HEK293 (cell line): ENCODE measurements around the gene SHROOM3.

Source experiments
- OSR2 ChIP-seq: fragments of 450-650 bp; formaldehyde crosslinking; IDR thresholded peaks from 2 replicates; pipeline ENCODE4 v1.5.1; 2016; ENCODE audit warnings: missing biosample characterization, missing genetic modification characterization
- YY1 ChIP-seq: fragments of 450-650 bp; formaldehyde crosslinking; IDR thresholded peaks from 2 replicates; pipeline ENCODE4 v1.5.1; 2018; ENCODE audit warnings: missing biosample characterization, missing genetic modification characterization
- ZBTB1 ChIP-seq: fragments of 450-650 bp; formaldehyde crosslinking; IDR thresholded peaks from 2 replicates; pipeline ENCODE4 v1.5.1; 2016; ENCODE audit warnings: missing biosample characterization, missing genetic modification characterization
- ZNF140 ChIP-seq: fragments of 450-650 bp; formaldehyde crosslinking; IDR thresholded peaks from 2 replicates; pipeline ENCODE4 v1.5.1; 2016; ENCODE audit warnings: missing biosample characterization, missing genetic modification characterization
- ZNF701 ChIP-seq: fragments of 450-650 bp; formaldehyde crosslinking; IDR thresholded peaks from 2 replicates; pipeline ENCODE4 v1.5.1; 2016; ENCODE audit warnings: missing biosample characterization, missing genetic modification characterization
- TF ChIP-seq, protein P1 (sequence below): fragments of 450-650 bp; formaldehyde crosslinking; IDR thresholded peaks from 2 replicates; pipeline ENCODE4 v1.5.1; 2016; ENCODE audit warnings: missing biosample characterization, missing genetic modification characterization, low read depth
- TF ChIP-seq, protein P2 (sequence below): fragments of 450-650 bp; formaldehyde crosslinking; conservative IDR thresholded peaks from 2 replicates; pipeline ENCODE4 v1.5.1; 2016; ENCODE audit warnings: low read depth, missing biosample characterization, missing genetic modification characterization
- TF ChIP-seq, protein P3 (sequence below): fragments of 450-650 bp; formaldehyde crosslinking; IDR thresholded peaks from 2 replicates; pipeline ENCODE4 v1.5.1; 2016; ENCODE audit warnings: missing biosample characterization, missing genetic modification characterization
- TF ChIP-seq, protein P4 (sequence below): fragments of 450-650 bp; formaldehyde crosslinking; IDR thresholded peaks from 2 replicates; pipeline ENCODE4 v1.5.1; 2016; ENCODE audit warnings: missing biosample characterization, missing genetic modification characterization
- TF ChIP-seq, protein P5 (sequence below): fragments of 450-650 bp; formaldehyde crosslinking; optimal IDR thresholded peaks from 2 replicates; pipeline ENCODE3; 2016; ENCODE audit warnings: missing biosample characterization, mild to moderate bottlenecking, missing genetic modification characterization

DNA sequence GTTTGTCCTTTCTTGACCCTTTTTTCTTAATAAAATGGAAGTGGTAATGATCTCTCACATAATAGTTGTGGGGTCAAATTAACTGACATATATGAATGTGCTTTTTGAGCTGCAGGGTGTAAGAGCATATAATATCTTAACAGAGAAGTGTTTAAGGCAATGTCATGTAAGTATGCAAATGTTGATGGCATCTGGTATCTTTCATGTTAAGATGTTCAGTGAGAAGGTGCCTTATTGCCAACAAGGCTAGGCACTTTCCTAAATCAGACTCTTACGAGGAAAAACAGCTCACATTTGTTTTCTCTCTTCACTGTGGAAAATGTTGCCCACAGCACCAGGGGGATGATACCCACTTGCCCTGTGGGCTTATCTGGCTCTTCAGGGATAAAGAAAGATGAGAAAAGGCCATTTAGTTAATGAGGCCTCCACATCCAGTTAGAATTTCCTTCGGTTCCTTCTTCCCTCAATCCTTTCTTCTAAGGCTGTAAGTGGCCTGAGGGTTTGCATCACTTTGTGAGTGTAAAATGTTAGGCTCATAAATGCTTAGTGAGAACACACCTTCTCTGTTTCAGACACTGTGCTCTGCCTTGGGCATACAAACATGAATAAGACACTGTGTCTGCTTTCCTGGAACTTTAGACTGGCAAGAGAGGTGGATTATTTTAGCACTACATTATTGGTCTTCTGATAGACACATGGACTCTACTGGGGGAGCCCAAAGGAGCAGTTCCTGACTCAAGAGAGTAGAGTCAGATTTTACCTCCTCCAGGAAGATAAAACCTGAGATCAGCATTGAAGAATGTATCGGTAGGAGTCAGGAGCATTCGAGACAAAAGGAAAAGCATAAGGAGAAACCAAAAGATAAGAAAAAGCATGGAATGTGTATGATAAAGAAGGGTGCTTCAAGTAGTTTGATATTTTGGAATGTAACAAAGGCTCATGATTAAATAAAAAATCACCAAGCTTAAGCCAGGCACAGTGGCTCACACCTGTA is 327.4 kb downstream of the SHROOM3 start:
- no peak for TF ChIP-seq ZBTB1
- TF ChIP-seq, protein P1, sequence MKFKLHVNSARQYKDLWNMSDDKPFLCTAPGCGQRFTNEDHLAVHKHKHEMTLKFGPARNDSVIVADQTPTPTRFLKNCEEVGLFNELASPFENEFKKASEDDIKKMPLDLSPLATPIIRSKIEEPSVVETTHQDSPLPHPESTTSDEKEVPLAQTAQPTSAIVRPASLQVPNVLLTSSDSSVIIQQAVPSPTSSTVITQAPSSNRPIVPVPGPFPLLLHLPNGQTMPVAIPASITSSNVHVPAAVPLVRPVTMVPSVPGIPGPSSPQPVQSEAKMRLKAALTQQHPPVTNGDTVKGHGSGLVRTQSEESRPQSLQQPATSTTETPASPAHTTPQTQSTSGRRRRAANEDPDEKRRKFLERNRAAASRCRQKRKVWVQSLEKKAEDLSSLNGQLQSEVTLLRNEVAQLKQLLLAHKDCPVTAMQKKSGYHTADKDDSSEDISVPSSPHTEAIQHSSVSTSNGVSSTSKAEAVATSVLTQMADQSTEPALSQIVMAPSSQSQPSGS (tag by site-specific recombination): no peak
- no peak for TF ChIP-seq OSR2 (tag by site-specific recombination)
- TF ChIP-seq, protein P2, sequence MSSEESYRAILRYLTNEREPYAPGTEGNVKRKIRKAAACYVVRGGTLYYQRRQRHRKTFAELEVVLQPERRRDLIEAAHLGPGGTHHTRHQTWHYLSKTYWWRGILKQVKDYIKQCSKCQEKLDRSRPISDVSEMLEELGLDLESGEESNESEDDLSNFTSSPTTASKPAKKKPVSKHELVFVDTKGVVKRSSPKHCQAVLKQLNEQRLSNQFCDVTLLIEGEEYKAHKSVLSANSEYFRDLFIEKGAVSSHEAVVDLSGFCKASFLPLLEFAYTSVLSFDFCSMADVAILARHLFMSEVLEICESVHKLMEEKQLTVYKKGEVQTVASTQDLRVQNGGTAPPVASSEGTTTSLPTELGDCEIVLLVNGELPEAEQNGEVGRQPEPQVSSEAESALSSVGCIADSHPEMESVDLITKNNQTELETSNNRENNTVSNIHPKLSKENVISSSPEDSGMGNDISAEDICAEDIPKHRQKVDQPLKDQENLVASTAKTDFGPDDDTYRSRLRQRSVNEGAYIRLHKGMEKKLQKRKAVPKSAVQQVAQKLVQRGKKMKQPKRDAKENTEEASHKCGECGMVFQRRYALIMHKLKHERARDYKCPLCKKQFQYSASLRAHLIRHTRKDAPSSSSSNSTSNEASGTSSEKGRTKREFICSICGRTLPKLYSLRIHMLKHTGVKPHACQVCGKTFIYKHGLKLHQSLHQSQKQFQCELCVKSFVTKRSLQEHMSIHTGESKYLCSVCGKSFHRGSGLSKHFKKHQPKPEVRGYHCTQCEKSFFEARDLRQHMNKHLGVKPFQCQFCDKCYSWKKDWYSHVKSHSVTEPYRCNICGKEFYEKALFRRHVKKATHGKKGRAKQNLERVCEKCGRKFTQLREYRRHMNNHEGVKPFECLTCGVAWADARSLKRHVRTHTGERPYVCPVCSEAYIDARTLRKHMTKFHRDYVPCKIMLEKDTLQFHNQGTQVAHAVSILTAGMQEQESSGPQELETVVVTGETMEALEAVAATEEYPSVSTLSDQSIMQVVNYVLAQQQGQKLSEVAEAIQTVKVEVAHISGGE (tag by site-specific recombination): no peak
- no peak for TF ChIP-seq YY1
- no peak for TF ChIP-seq ZNF701 (tag by site-specific recombination)
- TF ChIP-seq, protein P3, sequence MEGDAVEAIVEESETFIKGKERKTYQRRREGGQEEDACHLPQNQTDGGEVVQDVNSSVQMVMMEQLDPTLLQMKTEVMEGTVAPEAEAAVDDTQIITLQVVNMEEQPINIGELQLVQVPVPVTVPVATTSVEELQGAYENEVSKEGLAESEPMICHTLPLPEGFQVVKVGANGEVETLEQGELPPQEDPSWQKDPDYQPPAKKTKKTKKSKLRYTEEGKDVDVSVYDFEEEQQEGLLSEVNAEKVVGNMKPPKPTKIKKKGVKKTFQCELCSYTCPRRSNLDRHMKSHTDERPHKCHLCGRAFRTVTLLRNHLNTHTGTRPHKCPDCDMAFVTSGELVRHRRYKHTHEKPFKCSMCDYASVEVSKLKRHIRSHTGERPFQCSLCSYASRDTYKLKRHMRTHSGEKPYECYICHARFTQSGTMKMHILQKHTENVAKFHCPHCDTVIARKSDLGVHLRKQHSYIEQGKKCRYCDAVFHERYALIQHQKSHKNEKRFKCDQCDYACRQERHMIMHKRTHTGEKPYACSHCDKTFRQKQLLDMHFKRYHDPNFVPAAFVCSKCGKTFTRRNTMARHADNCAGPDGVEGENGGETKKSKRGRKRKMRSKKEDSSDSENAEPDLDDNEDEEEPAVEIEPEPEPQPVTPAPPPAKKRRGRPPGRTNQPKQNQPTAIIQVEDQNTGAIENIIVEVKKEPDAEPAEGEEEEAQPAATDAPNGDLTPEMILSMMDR: no peak
- TF ChIP-seq, protein P4, sequence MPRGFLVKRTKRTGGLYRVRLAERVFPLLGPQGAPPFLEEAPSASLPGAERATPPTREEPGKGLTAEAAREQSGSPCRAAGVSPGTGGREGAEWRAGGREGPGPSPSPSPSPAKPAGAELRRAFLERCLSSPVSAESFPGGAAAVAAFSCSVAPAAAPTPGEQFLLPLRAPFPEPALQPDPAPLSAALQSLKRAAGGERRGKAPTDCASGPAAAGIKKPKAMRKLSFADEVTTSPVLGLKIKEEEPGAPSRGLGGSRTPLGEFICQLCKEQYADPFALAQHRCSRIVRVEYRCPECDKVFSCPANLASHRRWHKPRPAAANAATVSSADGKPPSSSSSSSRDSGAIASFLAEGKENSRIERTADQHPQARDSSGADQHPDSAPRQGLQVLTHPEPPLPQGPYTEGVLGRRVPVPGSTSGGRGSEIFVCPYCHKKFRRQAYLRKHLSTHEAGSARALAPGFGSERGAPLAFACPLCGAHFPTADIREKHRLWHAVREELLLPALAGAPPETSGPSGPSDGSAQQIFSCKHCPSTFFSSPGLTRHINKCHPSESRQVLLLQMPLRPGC (tag by site-specific recombination): no peak
- TF ChIP-seq ZNF140: no peak
- TF ChIP-seq, protein P5, sequence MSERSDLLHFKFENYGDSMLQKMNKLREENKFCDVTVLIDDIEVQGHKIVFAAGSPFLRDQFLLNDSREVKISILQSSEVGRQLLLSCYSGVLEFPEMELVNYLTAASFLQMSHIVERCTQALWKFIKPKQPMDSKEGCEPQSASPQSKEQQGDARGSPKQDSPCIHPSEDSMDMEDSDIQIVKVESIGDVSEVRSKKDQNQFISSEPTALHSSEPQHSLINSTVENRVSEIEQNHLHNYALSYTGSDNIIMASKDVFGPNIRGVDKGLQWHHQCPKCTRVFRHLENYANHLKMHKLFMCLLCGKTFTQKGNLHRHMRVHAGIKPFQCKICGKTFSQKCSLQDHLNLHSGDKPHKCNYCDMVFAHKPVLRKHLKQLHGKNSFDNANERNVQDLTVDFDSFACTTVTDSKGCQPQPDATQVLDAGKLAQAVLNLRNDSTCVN (tag by site-specific recombination): no peak
